Transverse colon (tissue), 4 donors: ENCODE measurements around the gene DELE1. TPM values are rescaled to one million over a fixed set of nuclear protein-coding genes. Genes with fewer than 3 reads are reported as not detected.
A peak's percentile ranks its signal among the peaks of the same experiment; 100 is the strongest.
"Not testable (repeated sequence)": the region's sequence is repeated elsewhere in the genome, so short reads cannot be mapped to it uniquely, and the experiment has no call there.

Experiments
- DNase-seq: peaks from one replicate; pipeline ENCODE4 v3.0.0-alpha.2; 2019
- H3K27ac ChIP-seq, 4 donors: fragments of 200-600 bp; sonication (generic); 2 replicates each; pipeline ENCODE4 v1.5.1; 2016 to 2018; ENCODE audit warnings: inconsistent platforms in 4 of 4
- H3K27me3 ChIP-seq: fragments of 200-600 bp; sonication (generic); 2 replicates; pipeline ENCODE4 v1.5.1; 2017; ENCODE audit warnings: inconsistent platforms
- H3K36me3 ChIP-seq, 4 donors: fragments of 200-600 bp; sonication (generic); 2 replicates each; pipeline ENCODE4 v1.5.1; 2017 to 2019; ENCODE audit warnings: inconsistent platforms in 4 of 4
- H3K4me1 ChIP-seq, 4 donors: fragments of 200-600 bp; sonication (generic); 2 replicates each; pipeline ENCODE4 v1.5.1; 2017 to 2020; ENCODE audit warnings: inconsistent platforms in 4 of 4
- H3K4me3 ChIP-seq, 4 donors: fragments of 200-600 bp; sonication (generic); 1 replicate in 1 of 4; 2 replicates in 3 of 4; pipeline versions ENCODE4 v1.5.1 to v1.6.1; 2017 to 2019; ENCODE audit warnings: inconsistent platforms in 4 of 4
- H3K9me3 ChIP-seq, 2 donors: fragments of 200-600 bp; sonication (generic); 2 replicates each; pipeline ENCODE4 v1.5.1; 2017 to 2019; ENCODE audit warnings: inconsistent platforms in 2 of 2
- CTCF ChIP-seq, 5 experiments: fragments of 200-600 bp in 3 of 5; fragments of 450-650 bp in 2 of 5; sonication (generic) in 3 of 5; IDR thresholded peaks; 1 replicate in 2 of 5; 2 replicates in 3 of 5; pipeline ENCODE4 v1.5.1; 2016 to 2017; ENCODE audit warnings: antibody characterized with exemption in 5 of 5, inconsistent platforms in 3 of 5, mild to moderate bottlenecking in 2 of 5, moderate library complexity in 1 of 5
- EP300 ChIP-seq: sonication (generic); formaldehyde crosslinking; IDR thresholded peaks from one replicate; pipeline ENCODE4 v1.6.1; 2017; ENCODE audit warnings: antibody characterized with exemption, low read depth
- POLR2A ChIP-seq: fragments of 450-650 bp; IDR thresholded peaks from one replicate; pipeline ENCODE4 v1.6.1; 2016; ENCODE audit warnings: antibody characterized with exemption, mild to moderate bottlenecking, moderate library complexity
- POLR2AphosphoS5 ChIP-seq, 3 donors: sonication (generic); formaldehyde crosslinking; IDR thresholded peaks; one replicate each; pipeline ENCODE4 v1.6.1; 2016; ENCODE audit warnings: antibody characterized with exemption in 3 of 3
- WGBS, 2 donors: methylation state at CpG; one replicate each; pipeline ENCODE4 v1.1.5; 2018; ENCODE audit warnings: low coverage in 1 of 2; 5-methylcytosine and 5-hydroxymethylcytosine counted together
- in situ Hi-C, 4 donors: fragments of 200-750 bp; cut with MboI; loops; one replicate each; pipeline versions ENCODE4 v1.15.0 to v1.15.1; 2017; ENCODE audit warnings: low sequenced_read_pairs in 3 of 4, low pct_ligation_motif_present in 1 of 4, low pct_unique_long_range_greater_than_20kb in 1 of 4
- intact Hi-C: fragments of 100-400 bp; cut with DNase I; formaldehyde crosslinking; loops from one replicate; pipeline ENCODE4 v1.15.1; 2023; ENCODE audit warnings: low total_unique reads
- total RNA-seq, 4 donors: library from RNA; depleted of rRNA; stranded (reverse); fragments of >200 nt; gene quantifications; one replicate each; pipeline ENCODE4 v1.1.0, GENCODE V29; 2016

The DELE1 gene
- total RNA-seq, 4 donors from 2014 or later, result 92.6 to 270 (median 126) TPM

- H3K27me3 ChIP-seq, result no peaks in the 10 kb centered on the region
- no peaks in the 10 kb centered on the region for H3K36me3 ChIP-seq
- in situ Hi-C loops (no loop called here), intact Hi-C loops (no loop called here)
- peak overlapping the region; percentile 34 to 59 (median 48) for H3K27ac ChIP-seq
- WGBS, 2 donors, result 64 to 78% methylated on average over 4 to 8 of the region's 8 CpGs
- H3K4me1 ChIP-seq, result peaks cover 4 to 52% (median 24%) of the 10 kb centered on the region in 4 donors
- peak; percentile 45 for DNase-seq
- H3K9me3 ChIP-seq, result no peaks in the 10 kb centered on the region
- TF ChIP-seq CTCF (IDR thresholded peaks at IDR 0.05), result no peak
- peak in 1 of 3 donors; percentile 31 for TF ChIP-seq POLR2AphosphoS5 (IDR thresholded peaks at IDR 0.05)
- H3K4me3 ChIP-seq, result no peak overlapping the region
Observed at GRCh38 chr5:141919218-141920119, 4.2 kb upstream of the DELE1 start.

GRCh38 chr5:141920771-141921170 lies 2.9 kb upstream of the DELE1 start:
- Histone ChIP-seq H3K4me3 (no peak overlapping the region), H3K27me3 (no peaks in the 10 kb centered on the region), H3K27ac (no peak overlapping the region), H3K9me3 (no peaks in the 10 kb centered on the region), H3K4me1 (peaks cover 6 to 55% (median 28%) of the 10 kb centered on the region in 4 donors), H3K36me3 (peaks cover 0 to 5% (median 0%) of the 10 kb centered on the region in 4 donors)
- no peak for TF ChIP-seq POLR2AphosphoS5 (IDR thresholded peaks at IDR 0.05)
- no peak for TF ChIP-seq CTCF (IDR thresholded peaks at IDR 0.05)
- no peak for TF ChIP-seq POLR2A
- no peak for TF ChIP-seq EP300
- DNase-seq, result no peak
- WGBS, 2 donors, result 87% methylated on average over 2 of the region's 2 CpGs; no CpG with 5 or more reads in 1 of the 2 donors
- intact Hi-C loops, result no loop called here
- in situ Hi-C loops, result no loop called here

GRCh38 chr5:141922827-141923447 lies 734 bp upstream of the DELE1 start:
- H3K9me3 ChIP-seq, intact Hi-C loops, DNase-seq, in situ Hi-C loops, H3K27me3 ChIP-seq: not testable (repeated sequence)
- H3K4me3 ChIP-seq, result peak overlapping the region; percentile 60 to 82 (median 70)
- H3K36me3 ChIP-seq, result peaks cover 0 to 16% (median 5%) of the 10 kb centered on the region in 4 donors
- WGBS, 2 donors, result 20 to 58% methylated on average over 1 to 26 of the region's 28 CpGs
- H3K27ac ChIP-seq, result peak overlapping the region; percentile 86 to 98 (median 97)
- H3K4me1 ChIP-seq, result peaks cover 6 to 39% (median 22%) of the 10 kb centered on the region in 4 donors

- Histone ChIP-seq H3K27ac (no peak overlapping the region), H3K9me3 (no peaks in the 10 kb centered on the region), H3K27me3 (no peaks in the 10 kb centered on the region), H3K4me1 (peaks cover 6 to 19% (median 13%) of the 10 kb centered on the region in 4 donors), H3K36me3 (peaks cover 0 to 49% (median 22%) of the 10 kb centered on the region in 4 donors), H3K4me3 (no peak overlapping the region)
- intact Hi-C loops, result no loop called here
- in situ Hi-C loops, result no loop called here
- WGBS, 2 donors, result 81 to 82% methylated on average over 2 of the region's 2 CpGs
- DNase-seq, result no peak
- TF ChIP-seq POLR2A (no peak), EP300 (no peak), POLR2AphosphoS5 (IDR thresholded peaks at IDR 0.05) (no peak), CTCF (IDR thresholded peaks at IDR 0.05) (no peak)
Observed at GRCh38 chr5:141926434-141926833, 2.8 kb downstream of the DELE1 start.
